Effector memory CD4-positive, alpha-beta T cell (primary cell): Measurements from ENCODE around the gene STH.
A peak's percentile ranks its signal among the peaks of the same experiment; 100 is the strongest.
"Not testable (repeated sequence)": the region's sequence is repeated elsewhere in the genome, so short reads cannot be mapped to it uniquely, and the experiment has no call there.

Source experiments
- DNase-seq, 3 donors: peaks; one replicate each; pipeline ENCODE4 v3.0.0-alpha.2; 2020
- H3K27ac ChIP-seq: 2 replicates; pipeline ENCODE4 v1.7.0; 2013; ENCODE audit warnings: mild to moderate bottlenecking, low read length, moderate library complexity; ENCODE audit not compliant: insufficient read depth, poor library complexity, severe bottlenecking
- H3K27me3 ChIP-seq: replicated peaks from 2 replicates; pipeline ENCODE4 v1.7.0; 2013; ENCODE audit warnings: mild to moderate bottlenecking, low read length; ENCODE audit not compliant: insufficient read depth, control insufficient read depth, poor library complexity, severe bottlenecking
- H3K36me3 ChIP-seq: 2 replicates; pipeline ENCODE4 v1.7.0; 2013; ENCODE audit warnings: mild to moderate bottlenecking, low read length, moderate library complexity; ENCODE audit not compliant: control insufficient read depth, insufficient read depth
- H3K4me1 ChIP-seq: 2 replicates; pipeline ENCODE4 v1.7.0; 2013; ENCODE audit warnings: low read length, mild to moderate bottlenecking; ENCODE audit not compliant: control insufficient read depth, insufficient read depth, poor library complexity, severe bottlenecking
- H3K4me3 ChIP-seq: 2 replicates; pipeline ENCODE4 v1.7.0; 2013; ENCODE audit warnings: low read length, low read depth, mild to moderate bottlenecking; ENCODE audit not compliant: insufficient read depth, poor library complexity, severe bottlenecking
- H3K9me3 ChIP-seq: 2 replicates; pipeline ENCODE4 v1.7.0; 2013; ENCODE audit warnings: mild to moderate bottlenecking, low read length, moderate library complexity; ENCODE audit not compliant: control insufficient read depth

Gene STH

DNA sequence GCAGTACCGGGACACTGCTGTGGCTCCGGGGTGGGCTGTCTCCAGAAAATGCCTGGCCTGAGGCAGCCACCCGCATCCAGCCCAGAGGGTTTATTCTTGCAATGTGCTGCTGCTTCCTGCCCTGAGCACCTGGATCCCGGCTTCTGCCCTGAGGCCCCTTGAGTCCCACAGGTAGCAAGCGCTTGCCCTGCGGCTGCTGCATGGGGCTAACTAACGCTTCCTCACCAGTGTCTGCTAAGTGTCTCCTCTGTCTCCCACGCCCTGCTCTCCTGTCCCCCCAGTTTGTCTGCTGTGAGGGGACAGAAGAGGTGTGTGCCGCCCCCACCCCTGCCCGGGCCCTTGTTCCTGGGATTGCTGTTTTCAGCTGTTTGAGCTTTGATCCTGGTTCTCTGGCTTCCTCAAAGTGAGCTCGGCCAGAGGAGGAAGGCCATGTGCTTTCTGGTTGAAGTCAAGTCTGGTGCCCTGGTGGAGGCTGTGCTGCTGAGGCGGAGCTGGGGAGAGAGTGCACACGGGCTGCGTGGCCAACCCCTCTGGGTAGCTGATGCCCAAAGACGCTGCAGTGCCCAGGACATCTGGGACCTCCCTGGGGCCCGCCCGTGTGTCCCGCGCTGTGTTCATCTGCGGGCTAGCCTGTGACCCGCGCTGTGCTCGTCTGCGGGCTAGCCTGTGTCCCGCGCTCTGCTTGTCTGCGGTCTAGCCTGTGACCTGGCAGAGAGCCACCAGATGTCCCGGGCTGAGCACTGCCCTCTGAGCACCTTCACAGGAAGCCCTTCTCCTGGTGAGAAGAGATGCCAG, 12.9 kb downstream of the STH start:
- H3K9me3 ChIP-seq: no peaks in the 10 kb centered on the region
- no peaks in the 10 kb centered on the region for H3K36me3 ChIP-seq
- no peaks in the 10 kb centered on the region for H3K4me1 ChIP-seq
- no peak for DNase-seq
- H3K27ac ChIP-seq: no peak overlapping the region
- H3K4me3 ChIP-seq: no peak overlapping the region
- H3K27me3 ChIP-seq: no peaks in the 10 kb centered on the region

DNA sequence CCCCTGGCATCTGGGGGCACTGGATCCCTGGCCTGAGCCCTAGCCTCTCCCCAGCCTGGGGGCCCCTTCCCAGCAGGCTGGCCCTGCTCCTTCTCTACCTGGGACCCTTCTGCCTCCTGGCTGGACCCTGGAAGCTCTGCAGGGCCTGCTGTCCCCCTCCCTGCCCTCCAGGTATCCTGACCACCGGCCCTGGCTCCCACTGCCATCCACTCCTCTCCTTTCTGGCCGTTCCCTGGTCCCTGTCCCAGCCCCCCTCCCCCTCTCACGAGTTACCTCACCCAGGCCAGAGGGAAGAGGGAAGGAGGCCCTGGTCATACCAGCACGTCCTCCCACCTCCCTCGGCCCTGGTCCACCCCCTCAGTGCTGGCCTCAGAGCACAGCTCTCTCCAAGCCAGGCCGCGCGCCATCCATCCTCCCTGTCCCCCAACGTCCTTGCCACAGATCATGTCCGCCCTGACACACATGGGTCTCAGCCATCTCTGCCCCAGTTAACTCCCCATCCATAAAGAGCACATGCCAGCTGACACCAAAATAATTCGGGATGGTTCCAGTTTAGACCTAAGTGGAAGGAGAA, 13.5 kb downstream of the STH start:
- Histone ChIP-seq H3K27ac (no peak overlapping the region), H3K9me3 (no peaks in the 10 kb centered on the region), H3K4me3 (no peak overlapping the region), H3K4me1 (no peaks in the 10 kb centered on the region), H3K36me3 (no peaks in the 10 kb centered on the region), H3K27me3 (no peaks in the 10 kb centered on the region)
- no peak for DNase-seq

DNA sequence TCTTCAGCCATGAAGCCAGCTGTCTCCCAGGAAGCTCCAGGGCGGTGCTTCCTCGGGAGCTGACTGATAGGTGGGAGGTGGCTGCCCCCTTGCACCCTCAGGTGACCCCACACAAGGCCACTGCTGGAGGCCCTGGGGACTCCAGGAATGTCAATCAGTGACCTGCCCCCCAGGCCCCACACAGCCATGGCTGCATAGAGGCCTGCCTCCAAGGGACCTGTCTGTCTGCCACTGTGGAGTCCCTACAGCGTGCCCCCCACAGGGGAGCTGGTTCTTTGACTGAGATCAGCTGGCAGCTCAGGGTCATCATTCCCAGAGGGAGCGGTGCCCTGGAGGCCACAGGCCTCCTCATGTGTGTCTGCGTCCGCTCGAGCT, 14.1 kb downstream of the STH start:
- Histone ChIP-seq H3K27me3 (no peaks in the 10 kb centered on the region), H3K36me3 (no peaks in the 10 kb centered on the region), H3K27ac (no peak overlapping the region), H3K4me1 (no peaks in the 10 kb centered on the region), H3K4me3 (no peak overlapping the region), H3K9me3 (no peaks in the 10 kb centered on the region)
- DNase-seq: no peak

DNA sequence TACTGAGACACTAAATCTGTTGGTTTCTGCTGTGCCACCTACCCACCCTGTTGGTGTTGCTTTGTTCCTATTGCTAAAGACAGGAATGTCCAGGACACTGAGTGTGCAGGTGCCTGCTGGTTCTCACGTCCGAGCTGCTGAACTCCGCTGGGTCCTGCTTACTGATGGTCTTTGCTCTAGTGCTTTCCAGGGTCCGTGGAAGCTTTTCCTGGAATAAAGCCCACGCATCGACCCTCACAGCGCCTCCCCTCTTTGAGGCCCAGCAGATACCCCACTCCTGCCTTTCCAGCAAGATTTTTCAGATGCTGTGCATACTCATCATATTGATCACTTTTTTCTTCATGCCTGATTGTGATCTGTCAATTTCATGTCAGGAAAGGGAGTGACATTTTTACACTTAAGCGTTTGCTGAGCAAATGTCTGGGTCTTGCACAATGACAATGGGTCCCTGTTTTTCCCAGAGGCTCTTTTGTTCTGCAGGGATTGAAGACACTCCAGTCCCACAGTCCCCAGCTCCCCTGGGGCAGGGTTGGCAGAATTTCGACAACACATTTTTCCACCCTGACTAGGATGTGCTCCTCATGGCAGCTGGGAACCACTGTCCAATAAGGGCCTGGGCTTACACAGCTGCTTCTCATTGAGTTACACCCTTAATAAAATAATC, 14.6 kb downstream of the STH start:
- H3K9me3 ChIP-seq: no peaks in the 10 kb centered on the region
- H3K4me3 ChIP-seq: no peak overlapping the region
- no peaks in the 10 kb centered on the region for H3K36me3 ChIP-seq
- H3K27ac ChIP-seq: no peak overlapping the region
- no peaks in the 10 kb centered on the region for H3K27me3 ChIP-seq
- H3K4me1 ChIP-seq: peaks cover 5% of the 10 kb centered on the region
- DNase-seq: no peak

DNA sequence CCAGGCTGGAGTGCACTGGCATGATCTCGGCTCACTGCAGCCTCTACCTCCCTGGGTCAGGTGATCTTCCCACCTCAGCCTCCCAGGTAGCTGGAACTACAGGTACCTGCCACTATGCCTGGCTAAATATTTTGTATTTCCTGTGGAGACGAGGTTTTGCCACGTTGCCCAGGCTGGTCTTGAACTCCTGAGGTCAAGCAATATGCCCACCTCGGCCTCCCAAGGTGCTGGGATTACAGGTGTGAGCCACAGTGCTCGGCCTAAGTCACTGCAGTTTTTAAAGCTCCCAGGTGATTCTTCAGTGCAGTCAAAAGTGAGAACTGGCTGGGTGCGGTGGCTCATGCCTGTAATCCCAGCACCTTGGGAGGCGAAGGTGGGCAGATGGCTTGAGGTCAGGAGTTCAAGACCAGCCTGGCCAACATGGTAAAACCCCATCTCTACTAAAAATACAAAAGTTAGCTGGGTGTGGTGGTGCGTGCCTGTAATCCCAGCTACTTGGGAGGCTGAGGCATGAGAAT, 20.4 kb downstream of the STH start:
- H3K9me3 ChIP-seq, H3K27me3 ChIP-seq, H3K36me3 ChIP-seq, DNase-seq, H3K4me3 ChIP-seq: not testable (repeated sequence)
- peak overlapping the region; percentile 47 for H3K27ac ChIP-seq
- H3K4me1 ChIP-seq: peaks cover 23% of the 10 kb centered on the region

GRCh38 chr17:46020023-46020761, 21.1 kb downstream of the STH start:
- Histone ChIP-seq H3K36me3 (peaks cover 8% of the 10 kb centered on the region), H3K4me1 (peaks cover 23% of the 10 kb centered on the region), H3K4me3 (no peak overlapping the region), H3K27me3 (no peaks in the 10 kb centered on the region), H3K27ac (peak overlapping the region; percentile 47), H3K9me3 (no peaks in the 10 kb centered on the region)
- peak; percentile 29 to 44 (median 40) for DNase-seq

DNA sequence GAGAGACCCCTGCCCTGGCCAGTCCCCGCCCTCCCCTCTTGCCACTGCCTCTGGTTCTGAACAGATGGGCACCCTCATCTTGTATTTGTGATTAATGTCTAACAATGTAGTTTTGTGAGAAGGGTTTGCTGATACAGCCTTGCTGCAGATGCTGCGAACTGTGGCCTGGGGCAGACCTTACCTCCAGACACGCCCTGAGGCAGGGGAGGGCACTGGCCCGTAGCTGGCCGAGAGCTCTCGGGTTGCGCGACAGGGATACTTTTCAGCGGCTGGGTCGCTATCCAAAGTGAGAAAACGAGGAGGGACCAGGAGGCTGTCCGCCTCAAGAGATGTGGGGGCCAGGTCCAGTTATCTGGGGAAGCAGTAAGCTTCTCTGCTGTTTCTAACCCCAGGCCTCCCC, 21.9 kb downstream of the STH start:
- Histone ChIP-seq H3K4me3 (no peak overlapping the region), H3K27ac (peak overlapping the region; percentile 47)

DNA sequence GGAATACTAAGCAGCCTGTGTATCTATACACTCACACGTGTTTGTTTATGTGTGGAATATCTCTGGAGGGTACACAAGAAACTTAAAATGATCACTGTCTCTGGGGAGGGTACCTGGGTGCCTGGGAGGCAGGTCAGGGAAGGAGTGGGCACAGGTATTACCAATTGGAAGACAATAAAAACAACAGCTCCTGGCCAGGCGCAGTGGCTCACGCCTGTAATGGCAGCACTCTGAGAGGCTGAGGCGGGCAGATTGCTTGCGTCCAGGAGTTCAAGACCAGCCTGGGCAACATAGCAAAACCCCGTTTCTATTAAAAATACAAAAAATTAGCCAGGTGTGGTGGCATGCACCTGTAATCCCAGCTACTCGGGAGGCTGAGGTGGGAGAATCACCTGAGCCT, 24.3 kb downstream of the STH start:
- H3K9me3 ChIP-seq, H3K27me3 ChIP-seq, H3K27ac ChIP-seq, H3K4me3 ChIP-seq, DNase-seq: not testable (repeated sequence)
- Histone ChIP-seq H3K4me1 (peaks cover 21% of the 10 kb centered on the region), H3K36me3 (peaks cover 15% of the 10 kb centered on the region)

More for the DNA sequence above, 21.9 kb downstream of the STH start:
- no peaks in the 10 kb centered on the region for H3K9me3 ChIP-seq
- H3K27me3 ChIP-seq: no peaks in the 10 kb centered on the region
- peaks cover 23% of the 10 kb centered on the region for H3K4me1 ChIP-seq
- DNase-seq: no peak
- H3K36me3 ChIP-seq: peaks cover 8% of the 10 kb centered on the region

DNA sequence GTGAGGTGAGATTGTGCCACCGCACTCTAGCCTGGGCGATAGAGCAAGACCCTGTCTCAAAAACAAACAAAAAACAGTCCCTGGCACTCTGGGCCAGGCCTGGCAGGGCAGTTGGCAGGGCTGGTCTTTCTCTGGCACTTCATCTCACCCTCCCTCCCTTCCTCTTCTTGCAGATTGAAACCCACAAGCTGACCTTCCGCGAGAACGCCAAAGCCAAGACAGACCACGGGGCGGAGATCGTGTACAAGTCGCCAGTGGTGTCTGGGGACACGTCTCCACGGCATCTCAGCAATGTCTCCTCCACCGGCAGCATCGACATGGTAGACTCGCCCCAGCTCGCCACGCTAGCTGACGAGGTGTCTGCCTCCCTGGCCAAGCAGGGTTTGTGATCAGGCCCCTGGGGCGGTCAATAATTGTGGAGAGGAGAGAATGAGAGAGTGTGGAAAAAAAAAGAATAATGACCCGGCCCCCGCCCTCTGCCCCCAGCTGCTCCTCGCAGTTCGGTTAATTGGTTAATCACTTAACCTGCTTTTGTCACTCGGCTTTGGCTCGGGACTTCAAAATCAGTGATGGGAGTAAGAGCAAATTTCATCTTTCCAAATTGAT, 24.8 kb downstream of the STH start:
- Histone ChIP-seq H3K27ac (no peak overlapping the region), H3K9me3 (no peaks in the 10 kb centered on the region), H3K4me1 (peaks cover 16% of the 10 kb centered on the region)

More for the DNA sequence above, 24.8 kb downstream of the STH start:
- Histone ChIP-seq H3K4me3 (no peak overlapping the region), H3K27me3 (no peaks in the 10 kb centered on the region), H3K36me3 (peaks cover 15% of the 10 kb centered on the region)
- DNase-seq: no peak
